Activated naive CD4-positive, alpha-beta T cell treated with anti-CD3 and anti-CD28 coated beads, Interleukin-2, amount 50 U/mL, for 72 hours (primary cell): ENCODE results near the gene BROX. TPM values are rescaled to one million over a fixed set of nuclear protein-coding genes. Genes with fewer than 3 reads are reported as not detected.
"Not testable (repeated sequence)": the region's sequence is repeated elsewhere in the genome, so short reads cannot be mapped to it uniquely, and the experiment has no call there.

Experiments
- ATAC-seq, 2 donors: fragments of 150-1000 bp; cut with Tn5 transposase; 2 replicates each; pipeline ENCODE4 v1.10.0; 2021; ENCODE audit warnings: mild to moderate bottlenecking in 2 of 2, moderate library complexity in 2 of 2
- DNase-seq, 2 donors: peaks; one replicate each; pipeline ENCODE4 v3.0.0; 2021 to 2022; ENCODE audit warnings: low spot score in 2 of 2
- H3K27ac Mint-ChIP-seq, 2 donors: one replicate each; pipeline ENCODE4 v1.8.0; 2022; ENCODE audit warnings: mild to moderate bottlenecking in 2 of 2, mixed read lengths in 2 of 2
- H3K36me3 Mint-ChIP-seq, 2 donors: one replicate each; pipeline ENCODE4 v1.8.0; 2022; ENCODE audit warnings: mixed read lengths in 2 of 2
- H3K9me3 Mint-ChIP-seq, 2 donors: one replicate each; pipeline ENCODE4 v1.8.0; 2022; ENCODE audit warnings: mixed read lengths in 2 of 2
- total RNA-seq, 2 donors: library from RNA; stranded (reverse); gene quantifications; one replicate each; pipeline ENCODE4 v1.2.3, GENCODE V29; 2022

The BROX gene
- total RNA-seq, 2 donors from 2014 or later: 36.7 to 38.2 TPM

- DNase-seq: no peak
- no peak for ATAC-seq
- Mint-ChIP-seq H3K9me3 (no peaks in the 10 kb centered on the region), H3K27ac (no peak overlapping the region), H3K36me3 (no peaks in the 10 kb centered on the region)
Observed at GRCh38 chr1:222754366-222755139, 42.2 kb downstream of the BROX start.

- Mint-ChIP-seq H3K9me3 (peaks cover 0 to 4% of the 10 kb centered on the region in 2 donors), H3K36me3 (peaks cover 0 to 5% of the 10 kb centered on the region in 2 donors), H3K27ac (no peak overlapping the region)
- ATAC-seq (no peak), DNase-seq (no peak)
Observed at GRCh38 chr1:222757646-222758268, 45.4 kb downstream of the BROX start.

- peaks cover 0 to 4% of the 10 kb centered on the region in 2 donors for H3K9me3 Mint-ChIP-seq
- H3K27ac Mint-ChIP-seq: no peak overlapping the region
- DNase-seq (no peak), ATAC-seq (no peak)
- peaks cover 0 to 5% of the 10 kb centered on the region in 2 donors for H3K36me3 Mint-ChIP-seq
Observed at GRCh38 chr1:222759451-222760035, 47.2 kb downstream of the BROX start.

GRCh38 chr1:222761083-222761482 lies 48.7 kb downstream of the BROX start:
- DNase-seq (no peak), ATAC-seq (no peak)
- Mint-ChIP-seq H3K27ac (no peak overlapping the region), H3K9me3 (peaks cover 0 to 4% of the 10 kb centered on the region in 2 donors), H3K36me3 (peaks cover 0 to 5% of the 10 kb centered on the region in 2 donors)

- not testable (repeated sequence) for H3K36me3 Mint-ChIP-seq, H3K9me3 Mint-ChIP-seq, H3K27ac Mint-ChIP-seq, ATAC-seq, DNase-seq
Observed at GRCh38 chr1:222762178-222762577, 49.8 kb downstream of the BROX start.

GRCh38 chr1:222767152-222767571 lies 54.8 kb downstream of the BROX start:
- no peak for DNase-seq
- no peak overlapping the region for H3K27ac Mint-ChIP-seq
- ATAC-seq: no peak
- H3K9me3 Mint-ChIP-seq: peaks cover 13 to 19% of the 10 kb centered on the region in 2 donors
- H3K36me3 Mint-ChIP-seq: peaks cover 13 to 27% of the 10 kb centered on the region in 2 donors

GRCh38 chr1:222768592-222768991 lies 56.2 kb downstream of the BROX start:
- Mint-ChIP-seq H3K36me3 (peaks cover 12 to 27% of the 10 kb centered on the region in 2 donors), H3K27ac (no peak overlapping the region), H3K9me3 (peaks cover 12 to 19% of the 10 kb centered on the region in 2 donors)
- no peak for ATAC-seq
- no peak for DNase-seq

GRCh38 chr1:222769181-222769580 lies 56.8 kb downstream of the BROX start:
- H3K36me3 Mint-ChIP-seq: peaks cover 12 to 27% of the 10 kb centered on the region in 2 donors
- DNase-seq: no peak
- no peak for ATAC-seq
- no peak overlapping the region for H3K27ac Mint-ChIP-seq
- H3K9me3 Mint-ChIP-seq: peaks cover 12 to 19% of the 10 kb centered on the region in 2 donors

- H3K36me3 Mint-ChIP-seq: peaks cover 12 to 27% of the 10 kb centered on the region in 2 donors
- no peak for DNase-seq
- no peak overlapping the region for H3K27ac Mint-ChIP-seq
- peaks cover 12 to 19% of the 10 kb centered on the region in 2 donors for H3K9me3 Mint-ChIP-seq
- no peak for ATAC-seq
Observed at GRCh38 chr1:222769971-222770620, 57.7 kb downstream of the BROX start.

GRCh38 chr1:222772996-222773379 lies 60.6 kb downstream of the BROX start:
- Mint-ChIP-seq H3K36me3 (peaks cover 12 to 24% of the 10 kb centered on the region in 2 donors), H3K27ac (peak overlapping the region; percentile 21 to 81), H3K9me3 (peaks cover 12 to 19% of the 10 kb centered on the region in 2 donors)
- ATAC-seq (no peak), DNase-seq (no peak)

- Mint-ChIP-seq H3K36me3 (no peaks in the 10 kb centered on the region), H3K27ac (no peak overlapping the region), H3K9me3 (no peaks in the 10 kb centered on the region)
- DNase-seq (no peak), ATAC-seq (no peak)
Observed at GRCh38 chr1:222777463-222777862, 65.1 kb downstream of the BROX start.

- DNase-seq (no peak), ATAC-seq (no peak)
- H3K36me3 Mint-ChIP-seq: no peaks in the 10 kb centered on the region
- no peaks in the 10 kb centered on the region for H3K9me3 Mint-ChIP-seq
- no peak overlapping the region for H3K27ac Mint-ChIP-seq
Observed at GRCh38 chr1:222777977-222778376, 65.6 kb downstream of the BROX start.

- H3K36me3 Mint-ChIP-seq: no peaks in the 10 kb centered on the region
- ATAC-seq: no peak
- H3K9me3 Mint-ChIP-seq: no peaks in the 10 kb centered on the region
- no peak for DNase-seq
- H3K27ac Mint-ChIP-seq: no peak overlapping the region
Observed at GRCh38 chr1:222781251-222781650, 68.9 kb downstream of the BROX start.

- ATAC-seq: no peak
- no peak overlapping the region for H3K27ac Mint-ChIP-seq
Observed at GRCh38 chr1:222783051-222783450, 70.7 kb downstream of the BROX start.

GRCh38 chr1:222784371-222784770 lies 72.0 kb downstream of the BROX start:
- no peak for ATAC-seq
- H3K27ac Mint-ChIP-seq: no peak overlapping the region
- DNase-seq: no peak
- H3K9me3 Mint-ChIP-seq: peaks cover 0 to 6% of the 10 kb centered on the region in 2 donors
- H3K36me3 Mint-ChIP-seq: peaks cover 0 to 1% of the 10 kb centered on the region in 2 donors

More at GRCh38 chr1:222783051-222783450, 70.7 kb downstream of the BROX start:
- Mint-ChIP-seq H3K36me3 (no peaks in the 10 kb centered on the region), H3K9me3 (no peaks in the 10 kb centered on the region)
- no peak for DNase-seq
